Measurements from ENCODE around the gene MRPL10. TPM values are rescaled to one million over a fixed set of nuclear protein-coding genes. Genes with fewer than 3 reads are reported as not detected.

The MRPL10 gene
- polyA plus RNA-seq, 1 donor: 48.4 TPM

- Histone ChIP-seq H3K9me3 (ENCODE audit: control insufficient read depth, low read depth, low read length) (no peaks in the 10 kb centered on the region), H3K4me3 (ENCODE audit: low read length) (peak within 1 kb of the TSS; percentile 81), H3K4me1 (ENCODE audit: control insufficient read depth, insufficient read depth, low read length) (peaks cover 24% of the 10 kb centered on the region), H3K36me3 (ENCODE audit: control insufficient read depth, insufficient read depth, low read length) (peaks cover 52% of the 10 kb centered on the region), H3K27me3 (ENCODE audit: control insufficient read depth, insufficient read depth, low read length) (no peaks in the 10 kb centered on the region), H3K27ac (ENCODE audit: low read length) (peak within 1 kb of the TSS; percentile 32)
- DNase-seq: peak; percentile 82 to 90
- no CpG with 5 or more reads among the region's 21 CpGs for WGBS (ENCODE audit: insufficient coverage, low lambda C conversion rate)
Measured at GRCh38 chr17:47821424-47822391, 9.6 kb downstream of the MRPL10 start, which contains the start of gene OSBPL7. Gene OSBPL7 (minus strand): TSS chr17:47821794. CDS start chr17:47820278, 1,516 bp downstream.

- H3K27me3 ChIP-seq (ENCODE audit: control insufficient read depth, insufficient read depth, low read length): no peaks in the 10 kb centered on the region
- H3K36me3 ChIP-seq (ENCODE audit: control insufficient read depth, insufficient read depth, low read length): peaks cover 52% of the 10 kb centered on the region
- peak overlapping the region; percentile 32 for H3K27ac ChIP-seq (ENCODE audit: low read length)
- no CpG with 5 or more reads among the region's 4 CpGs for WGBS (ENCODE audit: insufficient coverage, low lambda C conversion rate)
- DNase-seq: peak in 1 of 2 donors; percentile 22
- no peaks in the 10 kb centered on the region for H3K9me3 ChIP-seq (ENCODE audit: control insufficient read depth, low read depth, low read length)
- peaks cover 24% of the 10 kb centered on the region for H3K4me1 ChIP-seq (ENCODE audit: control insufficient read depth, insufficient read depth, low read length)
- H3K4me3 ChIP-seq (ENCODE audit: low read length): peak overlapping the region; percentile 81
Measured at GRCh38 chr17:47821031-47821423, 10.3 kb downstream of the MRPL10 start.

- peaks cover 24% of the 10 kb centered on the region for H3K4me1 ChIP-seq (ENCODE audit: control insufficient read depth, insufficient read depth, low read length)
- peak overlapping the region; percentile 15 for H3K27ac ChIP-seq (ENCODE audit: low read length)
- H3K27me3 ChIP-seq (ENCODE audit: control insufficient read depth, insufficient read depth, low read length): no peaks in the 10 kb centered on the region
- no peaks in the 10 kb centered on the region for H3K9me3 ChIP-seq (ENCODE audit: control insufficient read depth, low read depth, low read length)
- no CpG with 5 or more reads among the region's 12 CpGs for WGBS (ENCODE audit: insufficient coverage, low lambda C conversion rate)
- peaks cover 56% of the 10 kb centered on the region for H3K36me3 ChIP-seq (ENCODE audit: control insufficient read depth, insufficient read depth, low read length)
- H3K4me3 ChIP-seq (ENCODE audit: low read length): peak overlapping the region; percentile 81
- peak in 1 of 2 donors; percentile 80 for DNase-seq
Measured at GRCh38 chr17:47820033-47820789, 11.1 kb downstream of the MRPL10 start.

GRCh38 chr17:47819475-47819874 is 11.9 kb downstream of the MRPL10 start:
- Histone ChIP-seq H3K9me3 (ENCODE audit: control insufficient read depth, low read depth, low read length) (no peaks in the 10 kb centered on the region), H3K36me3 (ENCODE audit: control insufficient read depth, insufficient read depth, low read length) (peaks cover 63% of the 10 kb centered on the region), H3K27me3 (ENCODE audit: control insufficient read depth, insufficient read depth, low read length) (no peaks in the 10 kb centered on the region), H3K4me3 (ENCODE audit: low read length) (no peak overlapping the region), H3K27ac (ENCODE audit: low read length) (no peak overlapping the region), H3K4me1 (ENCODE audit: control insufficient read depth, insufficient read depth, low read length) (peaks cover 24% of the 10 kb centered on the region)
- no peak for DNase-seq
- no CpG with 5 or more reads among the region's 10 CpGs for WGBS (ENCODE audit: insufficient coverage, low lambda C conversion rate)

- Histone ChIP-seq H3K4me1 (ENCODE audit: control insufficient read depth, insufficient read depth, low read length) (peaks cover 24% of the 10 kb centered on the region), H3K9me3 (ENCODE audit: control insufficient read depth, low read depth, low read length) (no peaks in the 10 kb centered on the region), H3K27me3 (ENCODE audit: control insufficient read depth, insufficient read depth, low read length) (no peaks in the 10 kb centered on the region), H3K36me3 (ENCODE audit: control insufficient read depth, insufficient read depth, low read length) (peaks cover 61% of the 10 kb centered on the region), H3K27ac (ENCODE audit: low read length) (no peak overlapping the region), H3K4me3 (ENCODE audit: low read length) (no peak overlapping the region)
- WGBS (ENCODE audit: insufficient coverage, low lambda C conversion rate): no CpG with 5 or more reads among the region's 11 CpGs
- DNase-seq: no peak
Measured at GRCh38 chr17:47818002-47818695, 13.2 kb downstream of the MRPL10 start.

- no peak for DNase-seq
- H3K27me3 ChIP-seq (ENCODE audit: control insufficient read depth, insufficient read depth, low read length): no peaks in the 10 kb centered on the region
- H3K4me3 ChIP-seq (ENCODE audit: low read length): no peak overlapping the region
- WGBS (ENCODE audit: insufficient coverage, low lambda C conversion rate): no CpG with 5 or more reads among the region's 10 CpGs
- H3K27ac ChIP-seq (ENCODE audit: low read length): no peak overlapping the region
- H3K4me1 ChIP-seq (ENCODE audit: control insufficient read depth, insufficient read depth, low read length): peaks cover 19% of the 10 kb centered on the region
- no peaks in the 10 kb centered on the region for H3K9me3 ChIP-seq (ENCODE audit: control insufficient read depth, low read depth, low read length)
- peaks cover 71% of the 10 kb centered on the region for H3K36me3 ChIP-seq (ENCODE audit: control insufficient read depth, insufficient read depth, low read length)
Measured at GRCh38 chr17:47816947-47817346, 14.4 kb downstream of the MRPL10 start.

GRCh38 chr17:47816111-47816735 is 15.1 kb downstream of the MRPL10 start:
- Histone ChIP-seq H3K27ac (ENCODE audit: low read length) (no peak overlapping the region), H3K4me3 (ENCODE audit: low read length) (no peak overlapping the region), H3K27me3 (ENCODE audit: control insufficient read depth, insufficient read depth, low read length) (no peaks in the 10 kb centered on the region), H3K4me1 (ENCODE audit: control insufficient read depth, insufficient read depth, low read length) (peaks cover 14% of the 10 kb centered on the region), H3K9me3 (ENCODE audit: control insufficient read depth, low read depth, low read length) (no peaks in the 10 kb centered on the region), H3K36me3 (ENCODE audit: control insufficient read depth, insufficient read depth, low read length) (peaks cover 71% of the 10 kb centered on the region)
- no CpG with 5 or more reads among the region's 21 CpGs for WGBS (ENCODE audit: insufficient coverage, low lambda C conversion rate)
- no peak for DNase-seq

GRCh38 chr17:47815106-47815918 is 16.0 kb downstream of the MRPL10 start:
- Histone ChIP-seq H3K27ac (ENCODE audit: low read length) (no peak overlapping the region), H3K9me3 (ENCODE audit: control insufficient read depth, low read depth, low read length) (no peaks in the 10 kb centered on the region), H3K27me3 (ENCODE audit: control insufficient read depth, insufficient read depth, low read length) (no peaks in the 10 kb centered on the region), H3K36me3 (ENCODE audit: control insufficient read depth, insufficient read depth, low read length) (peaks cover 74% of the 10 kb centered on the region), H3K4me3 (ENCODE audit: low read length) (no peak overlapping the region), H3K4me1 (ENCODE audit: control insufficient read depth, insufficient read depth, low read length) (peaks cover 12% of the 10 kb centered on the region)
- 80% methylated on average over 1 of the region's 21 CpGs for WGBS (ENCODE audit: insufficient coverage, low lambda C conversion rate)
- DNase-seq: no peak

- H3K4me3 ChIP-seq (ENCODE audit: low read length): no peak overlapping the region
- no peaks in the 10 kb centered on the region for H3K27me3 ChIP-seq (ENCODE audit: control insufficient read depth, insufficient read depth, low read length)
- no peak for DNase-seq
- peaks cover 23% of the 10 kb centered on the region for H3K4me1 ChIP-seq (ENCODE audit: control insufficient read depth, insufficient read depth, low read length)
- no peaks in the 10 kb centered on the region for H3K9me3 ChIP-seq (ENCODE audit: control insufficient read depth, low read depth, low read length)
- H3K36me3 ChIP-seq (ENCODE audit: control insufficient read depth, insufficient read depth, low read length): peaks cover 78% of the 10 kb centered on the region
- WGBS (ENCODE audit: insufficient coverage, low lambda C conversion rate): no CpG with 5 or more reads among the region's 22 CpGs
- H3K27ac ChIP-seq (ENCODE audit: low read length): no peak overlapping the region
Measured at GRCh38 chr17:47813512-47814031, 17.8 kb downstream of the MRPL10 start.

All from large intestine (tissue), 3 donors.